ENCODE data around the gene ZNF579. TPM values are rescaled to one million over a fixed set of nuclear protein-coding genes. Genes with fewer than 3 reads are reported as not detected.
"Not testable (repeated sequence)": the region's sequence is repeated elsewhere in the genome, so short reads cannot be mapped to it uniquely, and the experiment has no call there.

ZNF579 gene
- polyA plus RNA-seq, 5 donors = 10.0 to 20.2 (median 13.7) TPM

DNA sequence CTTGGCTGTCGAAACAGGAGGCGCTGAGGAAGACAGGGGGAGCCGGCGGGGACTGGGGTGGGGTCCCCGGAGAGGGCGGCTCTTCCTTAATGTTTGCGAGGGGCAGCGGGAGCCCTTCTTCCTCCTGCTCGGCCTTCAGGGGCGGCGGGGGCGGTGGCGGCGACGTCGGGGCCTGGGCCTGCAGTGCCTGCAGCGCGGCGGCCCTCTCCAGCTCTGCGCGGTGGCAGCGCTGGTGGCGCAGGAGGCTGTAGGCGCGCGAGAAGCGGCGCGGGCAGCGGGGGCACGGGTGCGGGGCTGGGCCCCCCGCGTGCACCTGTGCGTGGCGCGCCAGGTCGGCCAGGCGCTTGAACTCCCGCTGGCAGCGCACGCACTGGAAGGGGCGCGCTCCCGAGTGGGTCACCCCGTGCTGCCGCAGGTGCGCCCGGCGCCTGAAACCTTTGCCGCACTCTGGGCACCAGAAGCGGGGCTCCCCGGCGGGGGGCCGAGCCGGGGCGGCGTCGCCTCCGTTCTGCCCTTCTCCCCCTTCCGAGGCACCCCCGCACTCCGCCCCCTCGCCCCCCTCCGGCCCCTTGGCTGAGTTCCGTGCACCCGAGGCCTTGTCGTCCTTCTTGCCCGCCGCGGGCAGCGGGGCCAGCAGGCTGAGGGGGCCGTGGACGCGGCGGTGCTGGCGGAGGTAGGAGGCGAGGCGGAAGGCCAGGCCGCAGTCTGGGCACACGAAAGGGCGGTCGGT, 2.5 kb downstream of the ZNF579 start:
- DNase-seq = no peak

DNA sequence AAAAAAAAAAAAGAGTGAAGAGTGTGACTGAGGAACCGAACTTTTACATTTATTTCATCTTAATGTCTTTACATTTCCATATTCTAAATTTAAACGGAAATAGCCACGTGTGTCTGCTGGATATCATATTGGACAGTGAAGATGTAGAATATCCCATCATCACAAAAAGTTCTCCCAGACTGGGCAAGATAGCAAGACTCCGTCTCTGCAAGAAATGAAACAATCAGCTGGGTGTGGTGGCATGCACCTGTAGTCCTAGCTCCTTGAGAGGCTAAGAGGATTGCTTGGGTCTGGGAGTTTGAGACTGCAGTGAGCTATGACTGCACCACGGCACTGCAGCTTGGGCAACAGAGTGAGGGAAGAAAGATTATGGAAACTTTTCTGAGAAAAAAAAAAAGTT, 3.9 kb downstream of the ZNF579 start:
- DNase-seq = no peak

DNA sequence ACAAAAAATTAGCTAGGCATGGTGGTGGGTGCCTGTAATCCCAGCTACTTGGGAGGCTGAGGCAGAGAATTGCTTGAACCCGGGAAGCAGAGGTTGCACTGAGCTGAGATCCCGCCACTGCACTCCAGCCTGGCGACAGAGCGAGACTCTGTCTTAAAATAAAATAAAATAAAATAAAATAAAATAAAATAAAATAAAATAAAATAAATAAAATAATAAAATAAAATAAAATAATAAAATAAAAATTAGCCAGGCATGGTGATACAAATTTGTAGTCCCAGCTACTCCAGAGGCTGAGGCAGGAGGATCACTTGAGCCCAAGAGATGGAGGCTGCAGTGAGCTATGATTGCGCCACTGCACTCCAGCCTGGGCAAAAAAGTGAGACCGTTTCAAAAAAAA, 6.7 kb downstream of the ZNF579 start:
- DNase-seq = not testable (repeated sequence)

DNA sequence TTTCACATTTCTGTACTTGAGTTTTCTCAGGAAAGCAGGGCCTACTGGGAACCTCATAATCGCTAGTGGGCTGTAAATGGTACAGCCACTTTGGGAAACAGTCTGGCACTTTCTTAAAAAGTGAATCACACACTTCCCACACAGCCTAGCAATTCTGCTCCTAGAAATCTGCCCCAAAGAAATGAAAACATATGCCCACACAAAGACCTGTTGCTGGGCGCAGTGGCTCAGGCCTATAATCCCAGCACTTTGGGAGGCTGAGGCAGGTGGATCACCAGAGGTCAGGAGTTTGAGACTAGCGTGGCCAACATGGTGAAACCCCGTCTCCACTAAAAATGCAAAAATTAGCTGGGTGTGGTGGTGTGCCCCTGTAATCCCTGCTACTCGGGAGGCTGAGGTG, 11.2 kb downstream of the ZNF579 start:
- DNase-seq = not testable (repeated sequence)

DNA sequence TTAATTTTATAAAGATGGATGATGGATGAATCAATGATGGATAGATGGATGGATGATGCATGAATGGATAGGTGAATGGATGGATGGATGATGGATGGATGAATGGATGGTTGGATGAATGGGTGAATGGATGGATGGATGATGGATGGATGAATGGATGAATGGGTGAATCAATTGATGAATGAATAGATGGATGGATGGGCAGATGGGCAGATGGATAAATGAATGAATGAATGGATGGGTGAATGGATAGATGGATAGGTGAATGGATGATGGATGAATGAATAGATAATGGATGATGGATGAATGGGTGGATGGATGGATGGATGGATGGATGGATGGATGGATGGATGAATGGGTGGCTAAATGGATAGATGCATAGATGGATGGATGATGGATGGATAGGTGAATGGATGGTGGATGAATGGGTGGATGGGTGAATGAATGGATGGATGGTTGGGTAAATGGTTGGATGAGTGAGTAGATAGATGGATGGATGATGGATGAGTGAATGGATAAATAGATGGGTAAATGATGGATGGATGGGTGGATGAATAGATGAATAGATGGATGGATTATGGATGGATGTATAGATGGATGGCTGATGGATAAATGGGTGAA, 12.8 kb downstream of the ZNF579 start:
- DNase-seq = no peak

DNA sequence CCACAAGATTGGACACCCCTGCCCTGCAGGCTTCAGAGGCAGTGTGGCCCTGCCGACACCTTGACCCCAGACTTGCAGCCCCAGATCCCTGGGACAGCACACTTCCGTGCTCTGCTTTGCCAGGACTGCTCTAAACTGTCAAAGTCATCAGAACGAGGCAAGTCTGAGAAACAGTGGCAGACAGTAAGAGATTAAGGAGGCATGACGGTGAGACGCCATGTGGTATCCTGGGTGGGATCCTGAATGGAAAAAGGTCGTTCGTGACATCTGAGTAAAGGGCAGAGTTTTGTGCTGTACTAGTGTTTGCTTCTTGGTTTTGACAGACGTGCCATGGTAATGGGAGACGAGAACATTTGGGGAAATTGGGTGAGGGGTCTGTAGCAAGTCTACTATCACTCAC, 13.8 kb downstream of the ZNF579 start:
- no peak for DNase-seq

DNA sequence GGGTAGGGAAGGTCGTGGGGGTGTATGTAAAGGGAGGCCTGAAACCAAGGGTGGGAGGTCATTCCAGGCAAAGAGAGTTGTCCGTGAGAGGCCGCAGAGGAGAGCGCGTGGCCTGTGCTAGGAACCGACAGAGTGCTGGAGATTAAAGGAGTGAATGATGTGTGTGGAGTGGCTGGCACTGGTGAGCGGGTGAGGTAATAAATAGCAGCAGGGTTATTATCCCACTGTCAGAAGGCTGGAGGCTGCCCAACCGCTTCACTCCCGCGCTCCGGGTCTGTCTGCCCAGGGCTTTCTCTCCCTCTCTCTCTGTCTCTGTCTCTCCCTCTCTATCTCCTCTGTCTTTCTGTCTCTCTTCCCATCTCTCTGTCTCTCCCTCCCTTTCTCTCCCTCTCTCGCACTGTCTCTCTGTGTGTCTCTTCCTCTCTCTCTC, 17.4 kb downstream of the ZNF579 start:
- no peak for DNase-seq

DNA sequence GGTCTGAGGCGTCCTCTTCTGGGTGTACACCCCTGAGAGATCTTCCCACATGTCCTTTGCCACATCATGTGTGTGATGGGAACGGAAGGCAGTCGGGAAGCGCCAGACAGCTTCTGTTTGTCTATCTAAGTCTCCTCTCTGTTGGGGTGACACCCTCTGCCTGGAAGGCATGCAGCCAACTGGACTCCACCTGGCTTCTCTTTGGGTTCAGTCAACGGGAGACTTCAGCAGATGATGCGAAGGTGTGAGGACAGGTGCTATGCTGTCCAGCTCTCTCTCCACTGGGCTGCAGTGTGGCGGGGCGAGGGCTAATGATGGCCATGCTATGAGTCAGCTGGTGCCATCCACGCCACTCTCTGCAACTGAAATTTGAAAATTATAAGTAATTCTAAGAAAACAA, 21.0 kb downstream of the ZNF579 start:
- DNase-seq = no peak

DNA sequence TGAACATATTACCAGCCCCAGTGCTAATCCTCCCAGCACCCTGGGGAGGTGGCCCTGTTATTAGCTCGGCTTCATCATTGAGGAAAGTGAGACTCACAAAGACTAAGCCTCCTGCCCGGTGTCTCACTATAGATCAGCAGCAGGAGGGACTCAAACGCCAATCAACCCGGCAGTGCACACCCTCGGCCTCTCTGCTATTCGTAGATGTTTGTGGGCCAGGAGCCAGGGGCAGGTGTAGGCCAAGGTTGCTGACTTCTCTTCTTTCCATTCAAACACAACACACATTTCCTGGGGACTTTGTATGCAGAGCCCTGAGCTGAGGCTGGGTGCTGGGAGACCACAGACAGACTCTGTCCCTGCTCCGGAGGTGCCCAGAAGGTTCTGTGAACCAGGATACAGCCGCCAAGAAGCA, 25.9 kb downstream of the ZNF579 start:
- no peak for DNase-seq

DNA sequence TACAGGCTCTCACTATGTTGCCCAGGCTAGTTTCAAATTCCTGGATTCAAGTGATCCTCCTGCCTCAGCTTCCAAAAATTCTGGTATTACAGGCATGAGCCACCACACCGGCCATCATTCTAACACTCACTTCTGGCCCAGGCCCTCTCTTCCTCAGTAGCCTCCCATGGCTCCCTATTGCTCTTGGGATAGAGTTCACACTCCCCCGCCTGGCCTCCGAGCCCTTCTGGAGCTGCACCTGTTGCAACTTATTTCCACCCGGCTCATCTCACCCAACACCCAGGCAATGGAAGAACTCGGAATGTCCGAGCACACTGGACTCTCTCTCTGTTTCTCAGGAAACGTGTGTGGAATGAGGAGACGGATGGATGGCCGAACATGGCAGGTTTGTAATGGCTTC, 26.3 kb downstream of the ZNF579 start:
- no peak for DNase-seq

DNA sequence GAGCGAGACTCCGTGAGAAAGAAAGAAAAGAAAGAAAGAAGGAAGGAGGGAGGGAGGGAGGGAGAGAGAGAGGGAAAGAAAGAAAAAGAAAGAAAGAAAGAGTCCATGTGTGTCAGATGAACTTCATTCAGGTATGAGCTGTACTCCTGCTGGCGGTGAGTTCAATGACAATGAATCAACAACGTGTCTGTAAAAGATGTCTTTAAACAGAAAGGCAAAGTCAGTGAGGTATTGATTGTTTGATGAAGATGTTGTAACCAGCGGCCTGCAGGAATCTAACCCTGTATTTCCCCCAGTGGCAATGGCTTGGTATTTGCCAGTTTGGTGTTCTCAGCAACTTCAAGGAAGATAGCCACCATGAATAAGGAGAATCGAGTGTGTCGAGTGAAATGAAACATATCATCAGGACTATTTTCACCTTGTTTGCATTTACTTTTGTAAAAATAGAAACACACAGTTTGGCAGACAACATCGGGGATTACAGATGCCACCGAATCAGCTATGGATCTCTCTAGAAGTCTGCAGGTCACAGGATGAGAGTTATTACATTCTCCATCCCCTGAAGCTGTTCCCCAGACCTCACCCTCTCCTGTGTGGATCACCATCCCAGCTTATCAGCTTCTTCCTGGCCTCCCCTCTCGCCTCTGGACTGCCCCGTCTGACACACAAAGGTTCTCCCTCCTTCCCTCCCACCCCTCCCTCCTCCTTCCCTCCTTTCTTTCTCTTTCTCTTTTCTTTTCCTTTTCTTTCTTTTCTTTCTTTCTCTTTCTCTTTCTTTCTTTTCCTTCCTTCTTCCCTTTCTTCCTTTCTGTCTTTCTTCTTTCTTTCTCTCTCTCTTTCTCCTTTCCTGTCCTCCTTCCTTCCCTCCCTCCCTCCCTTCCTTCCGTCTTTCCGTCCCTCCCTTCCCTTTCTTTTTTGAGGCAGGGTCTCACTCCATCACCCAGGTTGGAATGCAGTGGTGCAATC, 27.1 kb downstream of the ZNF579 start:
- DNase-seq = no peak

DNA sequence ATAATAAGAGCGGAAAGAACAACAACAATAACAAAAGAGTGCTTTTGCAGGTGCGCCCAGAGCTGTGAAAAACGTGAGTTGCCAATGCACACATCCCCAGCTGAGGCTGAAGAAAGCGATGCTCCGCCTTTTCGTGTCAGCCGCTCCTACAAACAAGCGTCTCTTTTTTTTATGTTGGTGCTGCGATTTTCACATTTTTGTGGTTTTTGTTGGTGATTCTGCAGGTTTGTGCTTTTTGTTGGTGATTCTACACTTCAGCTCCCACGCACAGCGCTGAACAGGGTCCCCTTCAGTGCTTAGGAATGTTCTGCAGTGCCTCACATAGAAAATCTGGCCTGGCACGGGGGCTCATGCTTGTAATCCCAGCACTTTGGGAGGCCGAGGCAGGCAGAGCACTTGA, 28.0 kb downstream of the ZNF579 start:
- no peak for DNase-seq

DNA sequence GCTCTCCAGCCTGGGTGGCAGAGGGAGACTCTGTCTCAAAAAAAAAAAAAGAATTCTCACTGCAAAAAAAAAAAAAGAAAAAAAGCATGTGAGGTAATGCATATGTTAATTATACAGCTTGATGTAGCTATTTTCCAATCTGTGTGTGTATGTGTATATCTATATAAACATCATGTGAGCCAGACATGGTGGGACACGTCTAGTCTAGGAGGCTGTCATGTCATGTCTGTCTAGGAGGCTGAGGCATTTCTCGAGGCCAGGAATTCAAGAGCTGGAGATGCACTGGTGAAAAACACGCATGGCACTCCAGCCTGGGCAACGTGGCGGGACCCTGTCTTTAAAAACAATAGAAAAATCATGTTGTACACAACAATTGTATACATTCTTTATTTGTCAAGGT, 28.4 kb downstream of the ZNF579 start:
- no peak for DNase-seq

DNA sequence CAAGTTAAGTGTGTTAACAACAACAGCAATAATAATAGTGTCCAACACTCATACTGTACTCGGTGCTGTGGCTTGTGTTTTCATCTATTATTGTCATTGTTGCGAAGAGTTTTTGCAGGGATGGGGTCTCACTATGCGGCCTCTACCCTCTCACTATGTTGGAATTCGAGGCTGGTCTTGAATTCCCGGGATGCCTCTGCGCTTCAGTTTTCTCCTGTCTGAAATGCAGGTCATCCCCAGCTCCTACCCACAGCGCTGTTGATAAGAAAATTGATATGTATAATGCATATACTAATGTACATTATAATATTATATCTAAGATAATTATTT, 30.4 kb downstream of the ZNF579 start:
- no peak for DNase-seq

DNA sequence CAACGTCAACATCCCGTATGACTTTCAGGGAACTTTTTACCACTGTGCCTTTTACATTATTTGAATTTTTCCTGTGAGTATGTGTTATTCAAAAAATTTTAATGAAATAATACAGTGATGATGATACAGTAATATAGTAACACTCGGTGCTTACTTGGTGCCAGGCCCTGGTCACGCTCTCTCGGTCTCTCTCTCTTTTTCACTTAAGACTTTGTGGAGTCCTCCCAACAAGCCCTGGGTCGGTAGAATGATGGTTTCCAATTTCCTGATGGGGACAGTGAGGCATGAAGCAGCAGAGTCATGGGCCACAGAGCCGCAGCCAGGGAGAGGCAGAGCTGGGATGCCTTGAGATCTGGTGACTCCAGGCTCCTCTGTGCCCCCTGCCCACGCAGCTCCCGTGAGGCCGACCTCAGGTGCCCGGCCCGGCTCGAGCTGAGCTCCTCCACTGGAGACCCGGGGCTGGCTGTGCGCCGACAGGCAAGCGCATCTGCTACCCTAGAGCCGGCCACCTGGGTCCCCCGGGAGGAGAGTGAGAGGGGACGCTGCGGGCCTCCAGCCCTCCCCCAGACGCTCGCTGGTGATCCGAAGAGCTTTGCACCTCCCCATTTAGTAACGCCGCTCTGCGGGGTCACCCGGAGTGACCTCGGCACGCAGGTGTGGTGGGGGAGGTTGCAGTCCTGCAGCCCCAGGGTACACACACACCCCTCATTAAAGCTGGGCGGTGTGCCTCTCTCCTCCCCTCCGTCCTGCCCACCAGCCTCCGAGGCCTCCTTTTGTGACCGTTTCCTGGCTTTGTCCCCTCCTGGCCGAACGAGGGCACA, 30.9 kb downstream of the ZNF579 start:
- no peak for DNase-seq

DNA sequence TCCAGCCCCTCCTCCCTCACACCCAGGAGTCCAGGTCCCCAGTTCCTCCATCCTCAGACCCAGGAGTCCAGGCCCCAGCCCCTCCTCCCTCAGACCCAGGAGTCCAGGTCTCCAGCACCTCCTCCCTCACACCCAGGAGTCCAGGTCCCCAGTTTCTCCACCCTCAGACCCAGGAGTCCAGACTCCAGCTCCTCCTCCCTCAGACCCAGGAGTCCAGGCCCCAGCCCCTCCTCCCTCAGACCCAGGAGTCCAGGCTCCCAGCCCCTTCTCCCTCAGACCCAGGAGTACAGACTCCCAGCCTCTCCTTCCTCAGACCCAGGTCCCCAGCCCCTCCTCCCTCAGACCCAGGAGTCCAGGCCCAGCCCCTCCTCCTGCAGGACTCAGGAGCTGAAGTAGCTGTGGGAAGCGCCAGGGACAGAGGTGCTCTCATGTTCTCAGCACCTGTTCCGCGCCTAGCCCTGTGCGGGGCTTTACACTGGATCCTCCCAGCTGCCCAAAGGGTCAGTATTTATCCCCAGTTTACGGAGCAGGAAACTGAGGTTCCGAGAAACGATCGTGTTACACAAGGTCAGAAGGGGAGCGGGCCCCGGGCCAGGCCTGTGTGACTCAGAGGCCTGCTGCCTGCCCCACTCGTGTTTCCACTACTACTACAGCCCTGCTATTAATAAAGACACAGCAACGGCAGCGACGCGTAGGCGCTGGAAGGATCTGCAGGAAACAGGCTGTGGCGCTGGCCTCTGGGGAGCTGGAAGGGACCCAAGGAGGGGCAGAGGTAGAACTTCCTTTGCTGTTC, 33.6 kb downstream of the ZNF579 start:
- no peak for DNase-seq

DNA sequence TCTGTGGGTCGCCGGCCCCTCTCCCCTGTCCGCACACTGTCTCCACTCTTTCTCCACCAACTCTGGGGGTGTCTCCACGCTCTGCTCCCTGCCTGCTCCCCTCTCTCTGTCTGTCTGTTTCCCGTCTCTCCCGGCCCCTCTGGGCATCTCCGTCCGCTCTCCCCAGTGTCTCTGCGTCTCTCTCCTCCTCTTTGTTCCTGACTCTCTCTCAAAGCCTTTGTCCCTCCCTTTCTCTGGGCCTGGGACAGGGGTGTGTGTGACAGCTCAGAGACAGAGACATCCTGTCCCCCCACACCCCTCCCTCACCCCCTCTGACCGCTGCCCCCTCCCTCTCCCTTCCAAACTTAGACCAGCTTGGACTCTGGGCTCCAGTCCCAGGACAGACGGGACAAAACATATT, 34.6 kb downstream of the ZNF579 start:
- no peak for DNase-seq

DNA sequence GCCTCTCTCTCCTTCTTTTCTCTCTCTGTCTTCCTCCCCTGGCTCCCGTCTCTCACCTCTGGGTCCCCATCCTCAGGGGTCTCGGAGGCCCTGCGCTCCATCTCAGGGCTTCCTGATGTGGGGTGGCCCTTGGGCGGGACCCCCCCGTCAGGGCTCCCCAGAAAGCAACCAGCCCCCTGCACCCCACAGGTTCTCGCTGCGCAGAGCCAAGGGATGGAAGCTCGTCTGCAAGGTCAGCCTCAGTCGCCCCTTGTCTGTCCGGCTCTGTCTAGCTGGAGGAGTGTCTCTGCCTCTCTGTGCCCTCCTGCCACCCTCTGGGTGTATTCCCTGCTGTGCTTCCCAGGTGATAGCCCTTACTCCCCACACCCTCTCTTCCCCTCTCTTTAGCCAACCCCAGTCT, 35.2 kb downstream of the ZNF579 start, which contains the start of gene SBK3:
SBK3 (minus strand) TSS at position 101 of the 400 bp plus-strand sequence; CDS start at position 101, 0 bp downstream.
- no peak for DNase-seq

DNA sequence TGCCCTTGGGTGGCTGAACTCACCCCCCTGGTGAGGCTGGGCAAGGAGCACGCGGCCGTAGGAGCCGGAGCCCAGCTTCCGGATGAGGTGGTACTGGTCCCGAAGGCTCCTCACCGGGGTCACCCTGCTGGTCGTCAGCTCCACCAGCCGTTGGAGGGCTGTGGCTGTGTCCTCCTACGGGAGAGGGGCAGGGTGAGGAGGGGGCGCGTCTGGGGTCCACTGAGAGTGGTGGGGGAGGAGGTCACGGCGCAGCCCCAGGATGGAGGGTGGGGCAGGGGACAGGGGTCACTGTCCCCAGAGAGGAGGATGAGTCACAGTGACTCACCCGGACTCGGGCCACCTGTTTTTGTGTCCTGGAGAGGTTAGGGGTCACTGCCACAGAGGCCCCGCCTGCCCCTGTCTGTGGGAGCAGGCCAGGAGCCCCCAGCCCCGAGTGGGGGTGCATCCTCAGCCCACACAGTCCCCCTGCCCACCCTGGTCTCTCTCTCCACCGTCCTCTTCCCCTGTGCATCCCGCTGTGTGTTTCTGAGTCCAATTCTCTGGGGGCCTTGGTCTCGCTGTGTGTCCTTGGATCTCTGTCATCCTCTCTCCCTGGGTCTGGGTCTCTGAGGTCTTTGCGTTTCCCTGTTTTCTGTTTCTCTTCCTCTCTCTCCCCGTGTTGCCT, 35.7 kb downstream of the ZNF579 start:
- no peak for DNase-seq

DNA sequence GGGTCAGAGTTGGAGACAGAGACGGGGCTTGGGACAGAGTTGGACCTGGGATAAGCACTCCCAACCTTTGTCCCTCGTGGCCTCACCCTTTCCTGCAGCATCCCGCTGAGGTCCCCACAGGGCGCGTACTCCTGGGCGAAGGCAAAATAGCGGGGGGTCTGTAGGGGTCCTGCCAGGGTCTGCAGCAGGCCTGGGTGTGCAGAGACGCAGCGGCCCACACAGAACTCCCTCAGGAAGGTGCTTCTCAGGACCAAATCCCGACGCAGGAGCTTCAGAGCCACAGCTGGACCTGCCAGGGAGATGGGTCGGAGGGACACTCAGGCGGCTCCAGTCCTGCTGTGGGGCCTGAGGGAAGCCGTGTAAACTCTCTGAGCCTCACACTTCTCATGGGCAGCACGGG, 36.6 kb downstream of the ZNF579 start:
- no peak for DNase-seq

Measured in right lung (tissue), 5 donors.